Fibroblast of villous mesenchyme (primary cell): ENCODE measurements around the gene WNT8B. TPM values are rescaled to one million over a fixed set of nuclear protein-coding genes. Genes with fewer than 3 reads are reported as not detected.

Source experiments
- DNase-seq: peaks from one replicate; pipeline ENCODE4 v3.0.0-alpha.2; 2010; ENCODE audit warnings: low read depth
- H3K4me3 ChIP-seq: 2 replicates; pipeline ENCODE4 v1.5.1; 2011; ENCODE audit warnings: low read depth, mild to moderate bottlenecking, low read length
- CTCF ChIP-seq: IDR thresholded peaks from 2 replicates; pipeline ENCODE4 v1.5.1; 2012; ENCODE audit warnings: low read depth, mild to moderate bottlenecking, low read length; ENCODE audit not compliant: insufficient read depth
- total RNA-seq: library from RNA; depleted of rRNA; stranded (reverse); fragments of >200 nt; gene quantifications from 2 replicates; pipeline ENCODE4 v1.2.3, GENCODE V29; 2012

Gene WNT8B
- total RNA-seq, 1 donor = not detected

- H3K4me3 ChIP-seq = peak within 1 kb of the TSS; percentile 99
- TF ChIP-seq CTCF = no peak
- DNase-seq = peak; percentile 77
Observed at GRCh38 chr10:100529475-100530298, 66.9 kb downstream of the WNT8B start, which contains the start of gene NDUFB8. Gene NDUFB8 (minus strand): TSS chr10:100529871. CDS start chr10:100529851, 20 bp downstream.

GRCh38 chr10:100531761-100532160 is 69.0 kb downstream of the WNT8B start:
- no peak for TF ChIP-seq CTCF
- DNase-seq = no peak

More at GRCh38 chr10:100531761-100532160, 69.0 kb downstream of the WNT8B start:
- no peak overlapping the region for H3K4me3 ChIP-seq

Other genes with a start within 250 kb of the WNT8B start
- 21.9 and 29.4 TPM in 2 replicates for gene CHUK, start 233.4 kb upstream of the WNT8B start, total RNA-seq
- 28.0 and 36.3 TPM in 2 replicates for gene CWF19L1, start 195.4 kb upstream of the WNT8B start, total RNA-seq
- 35.0 and 40.9 TPM in 2 replicates for gene BLOC1S2, start 176.3 kb upstream of the WNT8B start, total RNA-seq
- gene PKD2L1, start 132.8 kb upstream of the WNT8B start, total RNA-seq = not detected in 2 replicates
- 819 and 937 TPM in 2 replicates for gene SCD, start 115.8 kb upstream of the WNT8B start, total RNA-seq
- 2.6 and 3.9 TPM in 2 replicates for gene SEC31B, start 56.9 kb downstream of the WNT8B start, total RNA-seq
- 109 and 162 TPM in 2 replicates for gene NDUFB8, start 66.9 kb downstream of the WNT8B start, total RNA-seq
- gene HIF1AN, start 72.9 kb downstream of the WNT8B start, total RNA-seq = 13.9 and 14.2 TPM in 2 replicates